Measurements from ENCODE around the gene WNK2.

Gene WNK2

GRCh38 chr9:93185266-93186214 lies 1.6 kb downstream of the WNK2 start:
- no peak for DNase-seq (ENCODE audit: low read depth)
- H3K4me3 ChIP-seq (ENCODE audit: control insufficient read depth, low read depth, low read length), result no peak overlapping the region
- no peak for TF ChIP-seq CTCF (IDR thresholded peaks at IDR 0.05; ENCODE audit: control insufficient read depth, insufficient read depth, low read depth, low read length, missing control alignments)

- TF ChIP-seq CTCF (IDR thresholded peaks at IDR 0.05; ENCODE audit: control insufficient read depth, insufficient read depth, low read depth, low read length, missing control alignments), result no peak
- DNase-seq (ENCODE audit: low read depth), result no peak
- H3K4me3 ChIP-seq (ENCODE audit: control insufficient read depth, low read depth, low read length), result no peak overlapping the region
Measured at GRCh38 chr9:93186215-93186945, 2.4 kb downstream of the WNK2 start.

- DNase-seq (ENCODE audit: low read depth), result no peak
- no peak overlapping the region for H3K4me3 ChIP-seq (ENCODE audit: control insufficient read depth, low read depth, low read length)
- TF ChIP-seq CTCF (IDR thresholded peaks at IDR 0.05; ENCODE audit: control insufficient read depth, insufficient read depth, low read depth, low read length, missing control alignments), result no peak
Measured at GRCh38 chr9:93187047-93187446, 3.1 kb downstream of the WNK2 start.

GRCh38 chr9:93187574-93187973 lies 3.6 kb downstream of the WNK2 start:
- TF ChIP-seq CTCF (IDR thresholded peaks at IDR 0.05; ENCODE audit: control insufficient read depth, insufficient read depth, low read depth, low read length, missing control alignments), result no peak
- no peak overlapping the region for H3K4me3 ChIP-seq (ENCODE audit: control insufficient read depth, low read depth, low read length)
- DNase-seq (ENCODE audit: low read depth), result no peak

GRCh38 chr9:93188426-93189368 lies 4.8 kb downstream of the WNK2 start:
- no peak for DNase-seq (ENCODE audit: low read depth)
- no peak for TF ChIP-seq CTCF (IDR thresholded peaks at IDR 0.05; ENCODE audit: control insufficient read depth, insufficient read depth, low read depth, low read length, missing control alignments)
- no peak overlapping the region for H3K4me3 ChIP-seq (ENCODE audit: control insufficient read depth, low read depth, low read length)

Data from AG09309 (cell line).